ENCODE measurements around the gene ZSCAN18. TPM values are rescaled to one million over a fixed set of nuclear protein-coding genes. Genes with fewer than 3 reads are reported as not detected.

The ZSCAN18 gene
- total and polyA plus RNA-seq, 2 of the 13 experiments (the other 11 are each of a cell fraction or from before 2014, with no cell fraction given): not detected

- H3K4me3 ChIP-seq (replicated peaks in 1 of 3; ENCODE audit: insufficient read depth in 1 of 3, low read depth in 2 of 3, low read length in 3 of 3): no peak overlapping the region
- no peak for ATAC-seq
- H3K79me2 ChIP-seq (ENCODE audit: insufficient read depth, low read length): no peaks in the 10 kb centered on the region
- no peaks in the 10 kb centered on the region for H3K36me3 ChIP-seq (replicated peaks in 1 of 2; ENCODE audit: control insufficient read depth in 1 of 2, insufficient read depth in 2 of 2, low read length in 2 of 2)
- intact Hi-C loops (cut with micrococcal nuclease; ENCODE audit: unreplicated experiment) (no loop called here), in situ Hi-C loops (cut with HindIII; ENCODE audit: extremely low pct_ligation_motif_present, low pct_unique_long_range_greater_than_20kb) (no loop called here)
- no peaks in the 10 kb centered on the region for H3K4me1 ChIP-seq (ENCODE audit: insufficient read depth, low read length)
- POLR2A ChIA-PET: no interaction called here
- H3K9me3 ChIP-seq (ENCODE audit: low read length): peaks cover 61% of the 10 kb centered on the region
- CTCF ChIA-PET (ENCODE audit: low intra/inter-chr PET ratio, low total read pairs): no interaction called here
- H3K9ac ChIP-seq (ENCODE audit: insufficient read depth, low read depth, low read length): no peak overlapping the region
- no peak for DNase-seq (ENCODE audit: low spot score)
- no peaks in the 10 kb centered on the region for H3K27me3 ChIP-seq (ENCODE audit: control insufficient read depth in 1 of 2, insufficient read depth in 2 of 2, low read length in 2 of 2)
- no peak overlapping the region for H2AFZ ChIP-seq (ENCODE audit: low read length)
- TF ChIP-seq DRAP1 (CRISPR knock-in tag; IDR thresholded peaks at IDR 0.05) (no peak), ZNF768 (CRISPR knock-in tag; IDR thresholded peaks at IDR 0.05) (no peak), FOXA3 (CRISPR knock-in tag; IDR thresholded peaks at IDR 0.05) (no peak), SMAD3 (CRISPR knock-in tag; IDR thresholded peaks at IDR 0.05) (no peak), ZBTB38 (CRISPR knock-in tag; IDR thresholded peaks at IDR 0.05) (no peak), MLLT10 (CRISPR knock-in tag; IDR thresholded peaks at IDR 0.05) (no peak), PITX1 (CRISPR knock-in tag; IDR thresholded peaks at IDR 0.05) (no peak), ATM (IDR thresholded peaks at IDR 0.05; ENCODE audit: borderline replicate concordance) (no peak), GABPB1 (CRISPR knock-in tag; IDR thresholded peaks at IDR 0.05) (no peak), NR2C2 (CRISPR knock-in tag; IDR thresholded peaks at IDR 0.05; ENCODE audit: borderline replicate concordance) (no peak), GTF2F1 (IDR thresholded peaks at IDR 0.05; ENCODE audit: low read length) (no peak), BRD4 (CRISPR knock-in tag; IDR thresholded peaks at IDR 0.05) (no peak), ZNF430 (CRISPR knock-in tag; IDR thresholded peaks at IDR 0.05) (no peak), FOSL2 (CRISPR knock-in tag; IDR thresholded peaks at IDR 0.05) (no peak)
- no peaks in the 10 kb centered on the region for H4K20me1 ChIP-seq (ENCODE audit: insufficient read depth, low read length)
- H3K27ac ChIP-seq (ENCODE audit: extremely low read length, insufficient read depth, low read length): no peak overlapping the region
- no peak overlapping the region for H3K4me2 ChIP-seq (ENCODE audit: low read depth, low read length)
- WGBS (ENCODE audit: low lambda C conversion rate): 67% methylated on average over 13 of the region's 16 CpGs
- FAIRE-seq: no peak
- no TSS peak for BruUV-seq (replicated peaks)
Observed at GRCh38 chr19:58052256-58052655, 45.8 kb downstream of the ZSCAN18 start.
